ENCODE data around the gene NBAS. TPM values are rescaled to one million over a fixed set of nuclear protein-coding genes. Genes with fewer than 3 reads are reported as not detected.

Gene NBAS
- polyA plus RNA-seq, 1 of the 3 experiments (the other 2 are of a cell fraction), result 12.0 TPM

DNA sequence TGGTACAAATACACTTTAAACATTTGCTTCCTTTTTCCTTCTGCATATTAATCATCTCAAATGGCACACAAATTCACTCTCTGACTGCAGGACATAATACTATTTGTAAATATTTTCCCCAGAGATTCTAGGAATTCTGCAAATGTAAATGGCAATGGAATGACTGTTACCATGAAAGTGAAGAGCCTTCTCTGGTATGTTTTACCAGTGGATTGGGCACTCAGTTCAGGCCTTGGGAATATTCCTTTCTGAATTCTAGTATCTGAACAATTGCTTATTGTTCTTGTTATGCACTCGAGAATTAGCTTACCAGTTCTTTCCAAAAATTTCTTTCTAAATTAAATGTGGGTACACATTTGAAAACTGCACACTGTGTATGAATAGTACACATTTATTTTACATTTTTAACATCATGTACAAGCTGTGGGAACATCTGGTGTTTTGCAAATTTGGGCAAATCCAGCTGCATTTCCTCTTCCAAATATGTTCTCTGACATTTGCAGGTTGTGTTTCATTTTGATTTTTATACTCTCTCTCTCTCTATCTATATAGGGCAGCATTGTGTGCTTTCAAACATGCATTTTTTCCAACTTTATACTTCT is 289.1 kb downstream of the NBAS start (continued):
- TF ChIP-seq EP300 (IDR thresholded peaks at IDR 0.05; ENCODE audit: borderline replicate concordance in 1 of 2, low read depth in 1 of 2, low read length in 1 of 2) (no peak), NRF1 (IDR thresholded peaks at IDR 0.05; ENCODE audit: low read depth, low read length) (no peak), ZBTB33 (IDR thresholded peaks at IDR 0.05; ENCODE audit: borderline replicate concordance, low read depth) (no peak)

DNA sequence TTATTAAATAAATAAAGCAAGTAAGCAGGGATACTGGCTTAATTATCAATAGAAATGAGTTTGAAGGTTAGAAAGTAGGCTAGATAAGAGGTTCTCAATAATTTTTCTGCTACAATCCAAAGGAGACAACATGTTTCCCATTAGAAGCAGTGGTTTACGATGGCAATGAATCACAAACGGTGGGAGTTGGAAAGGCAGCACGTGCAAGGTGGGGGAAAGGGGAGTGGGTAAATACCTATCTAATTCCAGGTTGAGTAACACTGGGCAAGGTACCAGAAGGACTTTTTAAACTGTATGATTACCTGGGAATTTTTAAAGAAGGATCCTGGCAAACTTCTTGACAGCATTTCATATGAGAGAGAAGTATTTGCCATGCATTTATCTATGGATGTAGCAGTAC is 289.9 kb downstream of the NBAS start:
- Histone ChIP-seq H3K9ac (no peak overlapping the region), H3K4me1 (ENCODE audit: control insufficient read depth in 1 of 2, insufficient read depth in 2 of 2, low read depth in 1 of 2, low read length in 1 of 2) (no peaks in the 10 kb centered on the region; a peak in 2 of 4 replicates), H3K27ac (ENCODE audit: low read depth in 2 of 2, low read length in 1 of 2) (no peak overlapping the region), H3K36me3 (replicated peaks in 1 of 2; ENCODE audit: control insufficient read depth in 1 of 2, insufficient read depth in 2 of 2, low read length in 1 of 2) (peaks cover 7 to 17% of the 10 kb centered on the region in 2 experiments), H3K4me2 (no peak overlapping the region), H3K79me2 (ENCODE audit: insufficient read depth) (no peaks in the 10 kb centered on the region), H4K20me1 (ENCODE audit: insufficient read depth) (no peaks in the 10 kb centered on the region), H3K9me2 (no peaks in the 10 kb centered on the region; the same call in 1 of the 2 replicates), H3K4me3 (ENCODE audit: low read depth in 2 of 2, low read length in 1 of 2) (no peak overlapping the region), H3F3A (replicated peaks; ENCODE audit: insufficient read depth) (no peaks in the 10 kb centered on the region), H3K9me3 (no peaks in the 10 kb centered on the region), H2AFZ (ENCODE audit: low read depth) (no peak overlapping the region), H3K27me3 (ENCODE audit: insufficient read depth) (no peaks in the 10 kb centered on the region)
- WGBS (ENCODE audit: low lambda C conversion rate), result 93% methylated on average over 3 of the region's 3 CpGs
- no peak for TF ChIP-seq TCF12 (IDR thresholded peaks at IDR 0.05)
- TF ChIP-seq SIN3A (IDR thresholded peaks at IDR 0.05; ENCODE audit: borderline replicate concordance, low read depth, low read length), result no peak
- TF ChIP-seq YY1 (IDR thresholded peaks at IDR 0.05; ENCODE audit: low read depth), result no peak
- no peak for TF ChIP-seq NRF1 (IDR thresholded peaks at IDR 0.05; ENCODE audit: low read depth, low read length)
- TF ChIP-seq CTCF (IDR thresholded peaks at IDR 0.05), result no peak
- TF ChIP-seq, protein P1, sequence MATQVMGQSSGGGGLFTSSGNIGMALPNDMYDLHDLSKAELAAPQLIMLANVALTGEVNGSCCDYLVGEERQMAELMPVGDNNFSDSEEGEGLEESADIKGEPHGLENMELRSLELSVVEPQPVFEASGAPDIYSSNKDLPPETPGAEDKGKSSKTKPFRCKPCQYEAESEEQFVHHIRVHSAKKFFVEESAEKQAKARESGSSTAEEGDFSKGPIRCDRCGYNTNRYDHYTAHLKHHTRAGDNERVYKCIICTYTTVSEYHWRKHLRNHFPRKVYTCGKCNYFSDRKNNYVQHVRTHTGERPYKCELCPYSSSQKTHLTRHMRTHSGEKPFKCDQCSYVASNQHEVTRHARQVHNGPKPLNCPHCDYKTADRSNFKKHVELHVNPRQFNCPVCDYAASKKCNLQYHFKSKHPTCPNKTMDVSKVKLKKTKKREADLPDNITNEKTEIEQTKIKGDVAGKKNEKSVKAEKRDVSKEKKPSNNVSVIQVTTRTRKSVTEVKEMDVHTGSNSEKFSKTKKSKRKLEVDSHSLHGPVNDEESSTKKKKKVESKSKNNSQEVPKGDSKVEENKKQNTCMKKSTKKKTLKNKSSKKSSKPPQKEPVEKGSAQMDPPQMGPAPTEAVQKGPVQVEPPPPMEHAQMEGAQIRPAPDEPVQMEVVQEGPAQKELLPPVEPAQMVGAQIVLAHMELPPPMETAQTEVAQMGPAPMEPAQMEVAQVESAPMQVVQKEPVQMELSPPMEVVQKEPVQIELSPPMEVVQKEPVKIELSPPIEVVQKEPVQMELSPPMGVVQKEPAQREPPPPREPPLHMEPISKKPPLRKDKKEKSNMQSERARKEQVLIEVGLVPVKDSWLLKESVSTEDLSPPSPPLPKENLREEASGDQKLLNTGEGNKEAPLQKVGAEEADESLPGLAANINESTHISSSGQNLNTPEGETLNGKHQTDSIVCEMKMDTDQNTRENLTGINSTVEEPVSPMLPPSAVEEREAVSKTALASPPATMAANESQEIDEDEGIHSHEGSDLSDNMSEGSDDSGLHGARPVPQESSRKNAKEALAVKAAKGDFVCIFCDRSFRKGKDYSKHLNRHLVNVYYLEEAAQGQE (IDR thresholded peaks at IDR 0.05; ENCODE audit: low read depth, low read length), result no peak
- no peak for TF ChIP-seq GATA2 (CRISPR knock-in tag; IDR thresholded peaks at IDR 0.05)
- TF ChIP-seq USF2 (IDR thresholded peaks at IDR 0.05; ENCODE audit: borderline replicate concordance, low read depth, low read length), result no peak
- TF ChIP-seq MXI1 (IDR thresholded peaks at IDR 0.05; ENCODE audit: low read depth, low read length), result no peak
- no peak for TF ChIP-seq RAD21 (IDR thresholded peaks at IDR 0.05; ENCODE audit: low read length)
- TF ChIP-seq, protein P2, sequence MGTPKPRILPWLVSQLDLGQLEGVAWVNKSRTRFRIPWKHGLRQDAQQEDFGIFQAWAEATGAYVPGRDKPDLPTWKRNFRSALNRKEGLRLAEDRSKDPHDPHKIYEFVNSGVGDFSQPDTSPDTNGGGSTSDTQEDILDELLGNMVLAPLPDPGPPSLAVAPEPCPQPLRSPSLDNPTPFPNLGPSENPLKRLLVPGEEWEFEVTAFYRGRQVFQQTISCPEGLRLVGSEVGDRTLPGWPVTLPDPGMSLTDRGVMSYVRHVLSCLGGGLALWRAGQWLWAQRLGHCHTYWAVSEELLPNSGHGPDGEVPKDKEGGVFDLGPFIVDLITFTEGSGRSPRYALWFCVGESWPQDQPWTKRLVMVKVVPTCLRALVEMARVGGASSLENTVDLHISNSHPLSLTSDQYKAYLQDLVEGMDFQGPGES (IDR thresholded peaks at IDR 0.05; ENCODE audit: low read depth, low read length), result no peak
- no peak for TF ChIP-seq ELF1 (IDR thresholded peaks at IDR 0.05)
- TF ChIP-seq SMC3 (IDR thresholded peaks at IDR 0.05; ENCODE audit: low read depth, low read length), result no peak
- no peak for TF ChIP-seq FOSL2 (IDR thresholded peaks at IDR 0.05; ENCODE audit: borderline replicate concordance, low read depth)
- no peak for TF ChIP-seq TEAD4 (IDR thresholded peaks at IDR 0.05; ENCODE audit: borderline replicate concordance, insufficient read depth)
- TF ChIP-seq RXRA (IDR thresholded peaks at IDR 0.05; ENCODE audit: borderline replicate concordance, low read depth), result no peak
- TF ChIP-seq EP300 (IDR thresholded peaks at IDR 0.05; ENCODE audit: borderline replicate concordance in 1 of 2, low read depth in 1 of 2, low read length in 1 of 2), result no peak
- ChIA-PET CTCF (no interaction called here), POLR2A (no interaction called here)
- DNase-seq, result no peak

Data from SK-N-SH (cell line).